ENCODE results near the gene ARMS2.

Gene ARMS2

GRCh38 chr10:122473116-122473515, 18.7 kb downstream of the ARMS2 start:
- DNase-seq: peak; percentile 13

- DNase-seq: peak; percentile 49
Measured at GRCh38 chr10:122474131-122474818, 19.8 kb downstream of the ARMS2 start.

GRCh38 chr10:122475100-122475499, 20.6 kb downstream of the ARMS2 start:
- peak; percentile 87 for DNase-seq

- DNase-seq: peak; percentile 40
Measured at GRCh38 chr10:122475591-122476332, 21.3 kb downstream of the ARMS2 start.

- DNase-seq: peak; percentile 15
Measured at GRCh38 chr10:122476333-122476695, 21.9 kb downstream of the ARMS2 start.

- peak; percentile 13 for DNase-seq
Measured at GRCh38 chr10:122477436-122477835, 23.0 kb downstream of the ARMS2 start.

GRCh38 chr10:122478971-122479370, 24.5 kb downstream of the ARMS2 start:
- DNase-seq: no peak

GRCh38 chr10:122480146-122480833, 25.8 kb downstream of the ARMS2 start:
- DNase-seq: no peak

- DNase-seq: no peak
Measured at GRCh38 chr10:122481296-122482056, 27.0 kb downstream of the ARMS2 start.

GRCh38 chr10:122484276-122485060, 30.0 kb downstream of the ARMS2 start:
- no peak for DNase-seq

GRCh38 chr10:122485670-122486069, 31.2 kb downstream of the ARMS2 start:
- no peak for DNase-seq

GRCh38 chr10:122486406-122487080, 32.1 kb downstream of the ARMS2 start:
- no peak for DNase-seq

GRCh38 chr10:122487174-122487765, 32.8 kb downstream of the ARMS2 start:
- DNase-seq: no peak

GRCh38 chr10:122490268-122490667, 35.8 kb downstream of the ARMS2 start:
- DNase-seq: no peak

GRCh38 chr10:122490786-122491680, 36.6 kb downstream of the ARMS2 start:
- no peak for DNase-seq

GRCh38 chr10:122492006-122492405, 37.6 kb downstream of the ARMS2 start:
- no peak for DNase-seq

GRCh38 chr10:122492999-122493481, 38.6 kb downstream of the ARMS2 start:
- DNase-seq: peak; percentile 87

GRCh38 chr10:122493761-122494160, 39.3 kb downstream of the ARMS2 start:
- DNase-seq: no peak

GRCh38 chr10:122494173-122494820, 39.8 kb downstream of the ARMS2 start:
- DNase-seq: no peak

Measured in femur (tissue), 1 donor.